GM23338 (cell line): ENCODE data around the gene SGK1. TPM values are rescaled to one million over a fixed set of nuclear protein-coding genes. Genes with fewer than 3 reads are reported as not detected.
A peak's percentile ranks its signal among the peaks of the same experiment; 100 is the strongest.

Experiments used
- ATAC-seq: fragments of 200-7000 bp; cut with Tn5 transposase; 3 replicates; pipeline ENCODE4 v1.9.1; 2020
- DNase-seq: peaks from one replicate; pipeline ENCODE4 v3.0.0-alpha.2; 2015; ENCODE audit warnings: low spot score
- H2AFZ ChIP-seq: fragments of 200-600 bp; sonication (generic); 2 replicates; pipeline ENCODE4 v1.8.0; 2016; ENCODE audit warnings: antibody characterized with exemption, mild to moderate bottlenecking, moderate library complexity
- H3F3A ChIP-seq: fragments of 200-600 bp; sonication (generic); replicated peaks from 2 replicates; pipeline ENCODE4 v1.8.0; 2017; ENCODE audit warnings: antibody characterized with exemption, mixed run types, low read depth
- H3K27ac ChIP-seq: fragments of 200-600 bp; sonication (generic); 2 replicates; pipeline ENCODE4 v1.6.1; 2016; ENCODE audit warnings: low read depth
- H3K27me3 ChIP-seq: fragments of 200-600 bp; sonication (generic); 2 replicates; pipeline ENCODE4 v1.8.0; 2016; ENCODE audit warnings: mild to moderate bottlenecking, mixed run types, moderate library complexity; ENCODE audit not compliant: insufficient read depth
- H3K36me3 ChIP-seq: fragments of 200-600 bp; sonication (generic); 2 replicates; pipeline ENCODE4 v1.8.0; 2016; ENCODE audit warnings: mild to moderate bottlenecking; ENCODE audit not compliant: insufficient read depth
- H3K4me1 ChIP-seq: fragments of 200-600 bp; sonication (generic); 2 replicates; pipeline ENCODE4 v1.8.0; 2016; ENCODE audit warnings: mild to moderate bottlenecking, moderate library complexity; ENCODE audit not compliant: insufficient read depth
- H3K4me2 ChIP-seq: fragments of 200-600 bp; sonication (generic); 2 replicates; pipeline ENCODE4 v1.7.1; 2017; ENCODE audit warnings: mixed run types
- H3K4me3 ChIP-seq: fragments of 200-600 bp; sonication (generic); 2 replicates; pipeline ENCODE4 v1.6.1; 2016; ENCODE audit warnings: mixed run types
- H3K79me2 ChIP-seq: fragments of 200-600 bp; sonication (generic); replicated peaks from 2 replicates; pipeline ENCODE4 v1.8.0; 2017; ENCODE audit warnings: mild to moderate bottlenecking; ENCODE audit not compliant: insufficient read depth
- H3K9me2 ChIP-seq: fragments of 200-600 bp; sonication (generic); 2 replicates; pipeline ENCODE4 v1.8.0; 2017; ENCODE audit not compliant: insufficient read depth
- H4K20me1 ChIP-seq: fragments of 200-600 bp; sonication (generic); replicated peaks from 2 replicates; pipeline ENCODE4 v1.8.0; 2017; ENCODE audit warnings: mild to moderate bottlenecking; ENCODE audit not compliant: insufficient read depth
- H3K27ac Mint-ChIP-seq: 2 replicates; pipeline ENCODE4 v1.8.0; 2020; ENCODE audit warnings: inconsistent platforms, mild to moderate bottlenecking, moderate library complexity, mixed read lengths
- H3K27me3 Mint-ChIP-seq: 3 replicates; pipeline ENCODE4 v1.8.0; 2022; ENCODE audit warnings: low read depth, mild to moderate bottlenecking, moderate library complexity, mixed read lengths, inconsistent platforms; ENCODE audit not compliant: insufficient read depth, poor library complexity
- H3K36me3 Mint-ChIP-seq: 3 replicates; pipeline ENCODE4 v1.8.0; 2021; ENCODE audit warnings: low read depth, mild to moderate bottlenecking, inconsistent platforms, moderate library complexity, mixed read lengths
- H3K4me1 Mint-ChIP-seq: 3 replicates; pipeline ENCODE4 v1.8.0; 2020; ENCODE audit warnings: mild to moderate bottlenecking, inconsistent platforms, mixed read lengths
- H3K4me3 Mint-ChIP-seq: 3 replicates; pipeline ENCODE4 v1.8.0; 2021; ENCODE audit warnings: moderate library complexity, mild to moderate bottlenecking, inconsistent platforms, mixed read lengths
- H3K9me3 Mint-ChIP-seq: 3 replicates; pipeline ENCODE4 v1.8.0; 2020; ENCODE audit warnings: moderate library complexity, mild to moderate bottlenecking, inconsistent platforms, mixed read lengths
- EZH2 ChIP-seq: fragments of 200-600 bp; sonication (generic); IDR thresholded peaks from one replicate; pipeline ENCODE4 v1.8.0; 2017; ENCODE audit warnings: antibody characterized with exemption, mild to moderate bottlenecking, low read depth; ENCODE audit not compliant: unreplicated experiment
- JUNB ChIP-seq: IDR thresholded peaks from one replicate; pipeline ENCODE4 v1.6.1; 2016; ENCODE audit warnings: antibody characterized with exemption; ENCODE audit not compliant: unreplicated experiment
- NANOG ChIP-seq: IDR thresholded peaks from 2 replicates; pipeline ENCODE4 v1.6.1; 2016; ENCODE audit warnings: antibody characterized with exemption, borderline replicate concordance
- ZNF114 ChIP-seq: fragments of 250-450 bp; sonication (Bioruptor Pico); IDR thresholded peaks from 2 replicates; pipeline ENCODE4 v1.5.0; 2020; ENCODE audit warnings: mild to moderate bottlenecking, moderate library complexity
- polyA plus RNA-seq: library from polyadenylated mRNA; unstranded; fragments of >200 nt; fragmentation: Nextera tagmentation; extraction: Ambion mirVana; gene quantifications from 2 replicates; pipeline ENCODE4 v1.2.1, GENCODE V29; 2016
- total RNA-seq: library from RNA; depleted of rRNA; stranded (reverse); fragments of >200 nt; shearing (Covaris generic); gene quantifications from 2 replicates; pipeline ENCODE4 v1.2.3, GENCODE V29; 2014
- TF ChIP-seq, protein P1 (sequence below), 2 experiments: fragments of 200-600 bp in 1 of 2; sonication (generic) in 1 of 2; conservative IDR thresholded peaks; 2 replicates each; pipeline versions ENCODE4 v1.5.1 to v1.6.1; 2016 to 2017; ENCODE audit warnings: antibody characterized with exemption in 2 of 2, low read depth in 2 of 2, mild to moderate bottlenecking in 2 of 2, moderate library complexity in 1 of 2
- TF ChIP-seq, protein P2 (sequence below): fragments of 250-450 bp; sonication (Bioruptor Pico); IDR thresholded peaks from 2 replicates; pipeline ENCODE4 v1.5.0; 2020; ENCODE audit warnings: mild to moderate bottlenecking, moderate library complexity

The SGK1 gene
- total and polyA plus RNA-seq, 2 experiments from 2014 or later: 16.3 to 37.2 TPM

DNA sequence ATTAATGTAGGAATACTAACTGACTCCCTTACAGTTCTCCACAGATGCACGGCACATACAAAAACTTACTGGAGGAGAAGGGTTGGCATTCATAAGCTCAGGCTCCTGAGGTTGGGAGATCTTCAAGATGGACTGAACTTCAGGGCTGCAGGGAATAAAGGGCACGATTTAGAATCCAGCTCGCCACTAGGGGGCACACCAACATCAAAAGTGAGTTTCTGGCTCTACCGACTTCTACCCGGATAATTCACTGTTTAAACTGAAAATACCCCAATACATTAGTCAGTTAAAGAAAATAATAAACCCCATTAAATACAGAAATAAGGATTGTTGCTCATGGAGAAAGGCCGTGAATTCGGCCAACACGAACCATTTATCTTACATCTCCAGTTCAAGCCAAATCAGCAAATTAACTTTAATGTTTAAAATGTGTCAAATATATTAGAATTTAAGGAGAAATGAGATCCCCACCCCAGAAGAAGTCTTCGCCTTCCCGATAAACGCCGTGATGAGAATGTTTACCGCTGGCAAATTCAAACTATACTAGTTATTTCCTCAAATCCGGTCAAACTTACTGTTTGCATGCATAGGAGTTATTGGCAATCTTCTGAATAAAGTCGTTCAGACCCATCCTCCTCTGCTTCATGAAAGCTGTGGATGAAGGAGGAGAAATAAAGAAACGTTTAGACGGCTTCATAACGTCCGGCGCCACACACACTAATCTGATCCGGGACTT lies 143.8 kb downstream of the SGK1 start:
- Histone ChIP-seq H3K79me2 (peaks cover 13% of the 10 kb centered on the region; the same call in 1 of the 2 replicates), H3K4me1 (peaks cover 31% of the 10 kb centered on the region), H3K9me2 (no peaks in the 10 kb centered on the region), H2AFZ (peak overlapping the region; percentile 43; the same call in 1 of the 2 replicates), H3K27ac (no peak overlapping the region), H3K36me3 (peaks cover 34% of the 10 kb centered on the region), H3K4me3 (peak overlapping the region; percentile 74), H3F3A (0 out of 2 replicates have a peak, but pooled peaks cover 3% of the 10 kb centered on the region), H3K27me3 (peaks cover 19% of the 10 kb centered on the region), H4K20me1 (no peaks in the 10 kb centered on the region; the same call in 1 of the 2 replicates), H3K4me2 (peak overlapping the region; percentile 86)
- ATAC-seq: peak; percentile 10
- H3K36me3 Mint-ChIP-seq: peaks cover 48% of the 10 kb centered on the region
- peaks cover 30% of the 10 kb centered on the region for H3K4me1 Mint-ChIP-seq
- peaks cover 14% of the 10 kb centered on the region for H3K27me3 Mint-ChIP-seq
- peak overlapping the region; percentile 98 for H3K4me3 Mint-ChIP-seq
- DNase-seq: peak; percentile 92
- TF ChIP-seq, protein P1, sequence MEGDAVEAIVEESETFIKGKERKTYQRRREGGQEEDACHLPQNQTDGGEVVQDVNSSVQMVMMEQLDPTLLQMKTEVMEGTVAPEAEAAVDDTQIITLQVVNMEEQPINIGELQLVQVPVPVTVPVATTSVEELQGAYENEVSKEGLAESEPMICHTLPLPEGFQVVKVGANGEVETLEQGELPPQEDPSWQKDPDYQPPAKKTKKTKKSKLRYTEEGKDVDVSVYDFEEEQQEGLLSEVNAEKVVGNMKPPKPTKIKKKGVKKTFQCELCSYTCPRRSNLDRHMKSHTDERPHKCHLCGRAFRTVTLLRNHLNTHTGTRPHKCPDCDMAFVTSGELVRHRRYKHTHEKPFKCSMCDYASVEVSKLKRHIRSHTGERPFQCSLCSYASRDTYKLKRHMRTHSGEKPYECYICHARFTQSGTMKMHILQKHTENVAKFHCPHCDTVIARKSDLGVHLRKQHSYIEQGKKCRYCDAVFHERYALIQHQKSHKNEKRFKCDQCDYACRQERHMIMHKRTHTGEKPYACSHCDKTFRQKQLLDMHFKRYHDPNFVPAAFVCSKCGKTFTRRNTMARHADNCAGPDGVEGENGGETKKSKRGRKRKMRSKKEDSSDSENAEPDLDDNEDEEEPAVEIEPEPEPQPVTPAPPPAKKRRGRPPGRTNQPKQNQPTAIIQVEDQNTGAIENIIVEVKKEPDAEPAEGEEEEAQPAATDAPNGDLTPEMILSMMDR (conservative IDR thresholded peaks at IDR 0.05; ENCODE audit: low read depth in 2 of 2): peak; percentile 91 to 93
- TF ChIP-seq NANOG: no peak
- no peak for TF ChIP-seq JUNB
- H3K9me3 Mint-ChIP-seq: no peaks in the 10 kb centered on the region
- H3K27ac Mint-ChIP-seq: peak overlapping the region; percentile 72

DNA sequence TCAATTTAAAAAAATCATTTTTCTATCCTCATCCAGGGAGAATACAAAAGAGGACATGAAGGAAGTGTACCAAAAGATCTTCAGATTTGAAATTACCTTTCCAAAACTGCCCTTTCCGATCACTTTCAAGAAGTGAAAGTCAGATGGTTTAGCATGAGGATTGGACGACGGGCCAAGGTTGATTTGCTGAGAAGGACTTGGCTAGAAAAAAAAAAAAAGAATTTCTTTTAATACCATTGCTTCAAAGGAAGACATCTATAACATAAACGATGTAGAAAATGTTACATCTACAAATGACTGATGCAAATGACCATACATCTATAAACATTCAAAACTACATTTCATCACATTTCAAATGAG lies 144.6 kb downstream of the SGK1 start:
- Histone ChIP-seq H3K36me3 (peaks cover 34% of the 10 kb centered on the region), H3F3A (0 out of 2 replicates have a peak, but pooled peaks cover 3% of the 10 kb centered on the region), H3K27me3 (peaks cover 19% of the 10 kb centered on the region), H3K4me1 (peaks cover 27% of the 10 kb centered on the region), H3K9me2 (no peaks in the 10 kb centered on the region), H3K4me2 (peak overlapping the region; percentile 86), H4K20me1 (no peaks in the 10 kb centered on the region; the same call in 1 of the 2 replicates), H3K79me2 (peaks cover 13% of the 10 kb centered on the region; the same call in 1 of the 2 replicates), H3K4me3 (peak overlapping the region; percentile 74), H3K27ac (no peak overlapping the region), H2AFZ (no peak overlapping the region)
- Mint-ChIP-seq H3K9me3 (no peaks in the 10 kb centered on the region), H3K27me3 (peaks cover 13% of the 10 kb centered on the region), H3K36me3 (peaks cover 55% of the 10 kb centered on the region), H3K4me1 (peaks cover 27% of the 10 kb centered on the region), H3K27ac (no peak overlapping the region), H3K4me3 (peak overlapping the region; percentile 98)
- ATAC-seq: no peak
- DNase-seq: no peak
- TF ChIP-seq, protein P1 (conservative IDR thresholded peaks at IDR 0.05; ENCODE audit: low read depth in 2 of 2): no peak
- TF ChIP-seq ZNF114 (CRISPR knock-in tag) (no peak), JUNB (no peak), EZH2 (no peak)
- TF ChIP-seq, protein P2, sequence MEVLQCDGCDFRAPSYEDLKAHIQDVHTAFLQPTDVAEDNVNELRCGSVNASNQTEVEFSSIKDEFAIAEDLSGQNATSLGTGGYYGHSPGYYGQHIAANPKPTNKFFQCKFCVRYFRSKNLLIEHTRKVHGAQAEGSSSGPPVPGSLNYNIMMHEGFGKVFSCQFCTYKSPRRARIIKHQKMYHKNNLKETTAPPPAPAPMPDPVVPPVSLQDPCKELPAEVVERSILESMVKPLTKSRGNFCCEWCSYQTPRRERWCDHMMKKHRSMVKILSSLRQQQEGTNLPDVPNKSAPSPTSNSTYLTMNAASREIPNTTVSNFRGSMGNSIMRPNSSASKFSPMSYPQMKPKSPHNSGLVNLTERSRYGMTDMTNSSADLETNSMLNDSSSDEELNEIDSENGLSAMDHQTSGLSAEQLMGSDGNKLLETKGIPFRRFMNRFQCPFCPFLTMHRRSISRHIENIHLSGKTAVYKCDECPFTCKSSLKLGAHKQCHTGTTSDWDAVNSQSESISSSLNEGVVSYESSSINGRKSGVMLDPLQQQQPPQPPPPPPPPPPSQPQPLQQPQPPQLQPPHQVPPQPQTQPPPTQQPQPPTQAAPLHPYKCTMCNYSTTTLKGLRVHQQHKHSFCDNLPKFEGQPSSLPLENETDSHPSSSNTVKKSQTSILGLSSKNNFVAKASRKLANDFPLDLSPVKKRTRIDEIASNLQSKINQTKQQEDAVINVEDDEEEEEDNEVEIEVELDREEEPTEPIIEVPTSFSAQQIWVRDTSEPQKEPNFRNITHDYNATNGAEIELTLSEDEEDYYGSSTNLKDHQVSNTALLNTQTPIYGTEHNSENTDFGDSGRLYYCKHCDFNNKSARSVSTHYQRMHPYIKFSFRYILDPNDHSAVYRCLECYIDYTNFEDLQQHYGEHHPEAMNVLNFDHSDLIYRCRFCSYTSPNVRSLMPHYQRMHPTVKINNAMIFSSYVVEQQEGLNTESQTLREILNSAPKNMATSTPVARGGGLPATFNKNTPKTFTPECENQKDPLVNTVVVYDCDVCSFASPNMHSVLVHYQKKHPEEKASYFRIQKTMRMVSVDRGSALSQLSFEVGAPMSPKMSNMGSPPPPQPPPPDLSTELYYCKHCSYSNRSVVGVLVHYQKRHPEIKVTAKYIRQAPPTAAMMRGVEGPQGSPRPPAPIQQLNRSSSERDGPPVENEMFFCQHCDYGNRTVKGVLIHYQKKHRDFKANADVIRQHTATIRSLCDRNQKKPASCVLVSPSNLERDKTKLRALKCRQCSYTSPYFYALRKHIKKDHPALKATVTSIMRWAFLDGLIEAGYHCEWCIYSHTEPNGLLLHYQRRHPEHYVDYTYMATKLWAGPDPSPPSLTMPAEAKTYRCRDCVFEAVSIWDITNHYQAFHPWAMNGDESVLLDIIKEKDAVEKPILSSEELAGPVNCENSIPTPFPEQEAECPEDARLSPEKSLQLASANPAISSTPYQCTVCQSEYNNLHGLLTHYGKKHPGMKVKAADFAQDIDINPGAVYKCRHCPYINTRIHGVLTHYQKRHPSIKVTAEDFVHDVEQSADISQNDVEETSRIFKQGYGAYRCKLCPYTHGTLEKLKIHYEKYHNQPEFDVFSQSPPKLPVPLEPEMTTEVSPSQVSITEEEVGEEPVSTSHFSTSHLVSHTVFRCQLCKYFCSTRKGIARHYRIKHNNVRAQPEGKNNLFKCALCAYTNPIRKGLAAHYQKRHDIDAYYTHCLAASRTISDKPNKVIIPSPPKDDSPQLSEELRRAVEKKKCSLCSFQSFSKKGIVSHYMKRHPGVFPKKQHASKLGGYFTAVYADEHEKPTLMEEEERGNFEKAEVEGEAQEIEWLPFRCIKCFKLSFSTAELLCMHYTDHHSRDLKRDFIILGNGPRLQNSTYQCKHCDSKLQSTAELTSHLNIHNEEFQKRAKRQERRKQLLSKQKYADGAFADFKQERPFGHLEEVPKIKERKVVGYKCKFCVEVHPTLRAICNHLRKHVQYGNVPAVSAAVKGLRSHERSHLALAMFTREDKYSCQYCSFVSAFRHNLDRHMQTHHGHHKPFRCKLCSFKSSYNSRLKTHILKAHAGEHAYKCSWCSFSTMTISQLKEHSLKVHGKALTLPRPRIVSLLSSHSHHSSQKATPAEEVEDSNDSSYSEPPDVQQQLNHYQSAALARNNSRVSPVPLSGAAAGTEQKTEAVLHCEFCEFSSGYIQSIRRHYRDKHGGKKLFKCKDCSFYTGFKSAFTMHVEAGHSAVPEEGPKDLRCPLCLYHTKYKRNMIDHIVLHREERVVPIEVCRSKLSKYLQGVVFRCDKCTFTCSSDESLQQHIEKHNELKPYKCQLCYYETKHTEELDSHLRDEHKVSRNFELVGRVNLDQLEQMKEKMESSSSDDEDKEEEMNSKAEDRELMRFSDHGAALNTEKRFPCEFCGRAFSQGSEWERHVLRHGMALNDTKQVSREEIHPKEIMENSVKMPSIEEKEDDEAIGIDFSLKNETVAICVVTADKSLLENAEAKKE: no peak
